ENCODE measurements around the gene SLC16A13. TPM values are rescaled to one million over a fixed set of nuclear protein-coding genes. Genes with fewer than 3 reads are reported as not detected.
A peak's percentile ranks its signal among the peaks of the same experiment; 100 is the strongest.

SLC16A13 gene
- total RNA-seq, 1 experiment from 2014 or later: 13.1 TPM

DNA sequence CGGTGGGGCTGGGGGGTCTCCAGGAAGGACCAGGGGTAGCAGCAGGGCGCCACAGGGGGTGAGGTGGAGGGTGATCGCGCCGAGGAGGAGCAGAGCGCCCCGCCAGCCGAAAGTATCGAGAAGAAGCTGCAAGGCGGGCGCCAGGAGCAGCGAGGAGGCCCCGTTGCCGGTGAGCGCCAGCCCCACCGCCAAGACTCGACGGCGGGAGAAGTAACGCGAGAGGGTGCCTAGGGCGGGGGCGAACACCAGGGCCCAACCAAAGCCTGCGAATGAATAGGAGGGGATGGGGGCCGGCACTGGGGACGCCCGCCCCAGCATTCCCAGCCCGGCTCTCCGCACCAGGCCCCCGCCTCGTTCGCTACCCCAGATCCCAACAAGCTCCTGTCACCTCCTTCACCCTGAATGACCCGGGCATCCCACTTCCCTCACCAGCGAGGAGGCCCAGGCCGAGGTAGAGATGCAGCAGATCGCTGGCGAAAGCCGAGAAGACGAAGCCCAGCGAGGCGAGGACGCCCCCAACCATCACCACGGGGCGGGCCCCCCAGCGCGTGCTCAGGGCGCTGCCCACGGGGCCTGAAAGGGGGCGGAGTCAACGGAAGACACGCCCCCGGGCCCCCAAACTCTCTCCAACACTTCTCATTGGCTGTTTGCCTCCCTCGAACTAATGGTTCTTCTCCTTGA lies 6.8 kb downstream of the SLC16A13 start:
- H3K4me3 ChIP-seq (ENCODE audit: low read depth in 2 of 2, low read length in 2 of 2): peak overlapping the region; percentile 37 to 55
- H3K9me3 ChIP-seq (ENCODE audit: control insufficient read depth, insufficient read depth, low read depth, low read length): no peaks in the 10 kb centered on the region
- intact Hi-C loops (cut with micrococcal nuclease; ENCODE audit: unreplicated experiment) (loop anchor here (10.0 kb wide), 1 partner anchor 122 kb away; no protein-coding TSS in a partner anchor), in situ Hi-C loops (cut with HindIII; ENCODE audit: low pct_unique_long_range_greater_than_20kb, low sequenced_read_pairs) (no loop called here)
- DNase-seq (ENCODE audit: low read depth, low spot score): no peak
- H3K27ac ChIP-seq (ENCODE audit: low read length): no peak overlapping the region
- H3K36me3 ChIP-seq (ENCODE audit: control insufficient read depth, insufficient read depth, low read length): no peaks in the 10 kb centered on the region
- POLR2A ChIA-PET: interaction anchor here (0.9 kb wide), 1 partner anchor 176 kb away, joined by 4 read pairs; no protein-coding TSS in a partner anchor
- peaks cover 12% of the 10 kb centered on the region for H3K4me1 ChIP-seq (ENCODE audit: control insufficient read depth, insufficient read depth, low read length)
- ATAC-seq: no peak
- H3K27me3 ChIP-seq (ENCODE audit: control insufficient read depth, insufficient read depth, low read length): no peaks in the 10 kb centered on the region
- CTCF ChIA-PET: no interaction called here
- TF ChIP-seq SIN3A (IDR thresholded peaks at IDR 0.05; ENCODE audit: borderline replicate concordance, insufficient read depth, low read depth, low read length) (no peak), REST (IDR thresholded peaks at IDR 0.05; ENCODE audit: insufficient read depth in 1 of 2, low read depth in 2 of 2, low read length in 1 of 2) (no peak), TCF7L2 (IDR thresholded peaks at IDR 0.05; ENCODE audit: low read depth, low read length) (no peak)
- TF ChIP-seq, protein P1, sequence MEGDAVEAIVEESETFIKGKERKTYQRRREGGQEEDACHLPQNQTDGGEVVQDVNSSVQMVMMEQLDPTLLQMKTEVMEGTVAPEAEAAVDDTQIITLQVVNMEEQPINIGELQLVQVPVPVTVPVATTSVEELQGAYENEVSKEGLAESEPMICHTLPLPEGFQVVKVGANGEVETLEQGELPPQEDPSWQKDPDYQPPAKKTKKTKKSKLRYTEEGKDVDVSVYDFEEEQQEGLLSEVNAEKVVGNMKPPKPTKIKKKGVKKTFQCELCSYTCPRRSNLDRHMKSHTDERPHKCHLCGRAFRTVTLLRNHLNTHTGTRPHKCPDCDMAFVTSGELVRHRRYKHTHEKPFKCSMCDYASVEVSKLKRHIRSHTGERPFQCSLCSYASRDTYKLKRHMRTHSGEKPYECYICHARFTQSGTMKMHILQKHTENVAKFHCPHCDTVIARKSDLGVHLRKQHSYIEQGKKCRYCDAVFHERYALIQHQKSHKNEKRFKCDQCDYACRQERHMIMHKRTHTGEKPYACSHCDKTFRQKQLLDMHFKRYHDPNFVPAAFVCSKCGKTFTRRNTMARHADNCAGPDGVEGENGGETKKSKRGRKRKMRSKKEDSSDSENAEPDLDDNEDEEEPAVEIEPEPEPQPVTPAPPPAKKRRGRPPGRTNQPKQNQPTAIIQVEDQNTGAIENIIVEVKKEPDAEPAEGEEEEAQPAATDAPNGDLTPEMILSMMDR (IDR thresholded peaks at IDR 0.05): no peak
- BruUV-seq (replicated peaks): no TSS peak

DNA sequence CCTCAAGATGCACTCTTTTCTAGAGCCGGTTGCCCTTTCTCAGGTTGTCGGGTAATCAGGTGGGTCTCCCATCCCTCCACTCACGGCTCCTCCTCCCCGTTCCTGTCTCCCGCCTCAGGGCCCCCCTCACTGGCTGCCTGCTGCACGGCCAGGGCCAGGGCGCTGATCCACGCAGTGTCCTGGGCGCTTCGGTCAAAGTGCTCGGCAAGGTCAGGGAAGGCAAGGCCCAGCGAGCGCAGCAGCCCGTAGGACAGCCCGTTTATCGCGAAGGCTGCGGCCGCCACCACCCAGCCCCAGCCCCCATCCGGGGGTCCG lies 7.3 kb downstream of the SLC16A13 start:
- no peaks in the 10 kb centered on the region for H3K36me3 ChIP-seq (ENCODE audit: control insufficient read depth, insufficient read depth, low read length)
- ATAC-seq (peak; percentile 56), DNase-seq (ENCODE audit: low read depth, low spot score) (no peak)
- ChIA-PET CTCF (no interaction called here), POLR2A (interaction anchor here (0.9 kb wide), 1 partner anchor 176 kb away, joined by 4 read pairs; no protein-coding TSS in a partner anchor)
- peak overlapping the region; percentile 37 to 55 for H3K4me3 ChIP-seq (ENCODE audit: low read depth in 2 of 2, low read length in 2 of 2)
- H3K9me3 ChIP-seq (ENCODE audit: control insufficient read depth, insufficient read depth, low read depth, low read length): no peaks in the 10 kb centered on the region
- in situ Hi-C loops (cut with HindIII; ENCODE audit: low pct_unique_long_range_greater_than_20kb, low sequenced_read_pairs): no loop called here
- no peaks in the 10 kb centered on the region for H3K27me3 ChIP-seq (ENCODE audit: control insufficient read depth, insufficient read depth, low read length)
- no TSS peak for BruUV-seq (replicated peaks)
- H3K27ac ChIP-seq (ENCODE audit: low read length): no peak overlapping the region
- peaks cover 12% of the 10 kb centered on the region for H3K4me1 ChIP-seq (ENCODE audit: control insufficient read depth, insufficient read depth, low read length)
- TF ChIP-seq TCF7L2 (IDR thresholded peaks at IDR 0.05; ENCODE audit: low read depth, low read length) (no peak), SIN3A (IDR thresholded peaks at IDR 0.05; ENCODE audit: borderline replicate concordance, insufficient read depth, low read depth, low read length) (no peak), REST (IDR thresholded peaks at IDR 0.05; ENCODE audit: insufficient read depth in 1 of 2, low read depth in 2 of 2, low read length in 1 of 2) (no peak), POLR2AphosphoS5 (IDR thresholded peaks at IDR 0.05; ENCODE audit: low read depth, low read length) (no peak)
- TF ChIP-seq, protein P1 (IDR thresholded peaks at IDR 0.05): no peak
- intact Hi-C loops (cut with micrococcal nuclease; ENCODE audit: unreplicated experiment): loop anchor here (10.0 kb wide), 1 partner anchor 122 kb away; no protein-coding TSS in a partner anchor
